Activated CD8-positive, alpha-beta memory T cell treated with anti-CD3 and anti-CD28 coated beads, Interleukin-2, amount 50 U/mL, for 24 hours (primary cell): Measurements from ENCODE around the gene ERBB2.
"Not testable (repeated sequence)": the region's sequence is repeated elsewhere in the genome, so short reads cannot be mapped to it uniquely, and the experiment has no call there.

ENCODE experiments used
- DNase-seq: peaks from one replicate; pipeline ENCODE4 v3.0.0-alpha.2; 2020; ENCODE audit errors: extremely low read depth

Gene ERBB2

DNA sequence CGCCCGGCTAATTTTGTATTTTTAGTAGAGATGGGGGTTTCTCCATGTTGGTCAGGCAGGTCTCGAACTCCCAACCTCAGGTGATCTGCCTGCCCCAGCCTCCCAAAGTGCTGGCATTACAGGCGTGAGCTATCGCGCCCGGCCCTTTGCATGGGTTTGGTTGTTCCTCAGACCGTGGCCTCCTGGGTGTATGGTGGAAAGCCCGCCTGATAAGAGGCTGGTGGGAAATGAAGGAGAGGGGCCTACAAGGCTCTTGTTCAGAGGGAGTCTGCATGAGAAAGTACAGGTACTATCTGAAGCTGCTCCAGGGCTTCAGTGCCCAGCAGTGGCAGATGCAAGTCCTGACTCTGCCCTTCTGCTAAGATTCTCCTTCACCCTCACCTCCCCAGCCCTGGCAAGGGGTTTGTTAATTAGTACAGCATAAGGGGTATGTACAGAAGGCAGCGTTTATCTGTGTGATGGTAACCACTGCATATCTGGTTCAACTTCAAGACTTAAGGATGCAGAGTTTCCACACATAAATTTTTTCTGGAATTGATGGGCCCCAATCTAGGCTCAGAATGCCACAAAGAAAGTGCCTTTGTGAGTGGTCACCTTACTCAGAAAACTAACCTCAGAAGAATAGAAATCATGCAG lies 62.1 kb downstream of the ERBB2 start:
- no peak for DNase-seq

DNA sequence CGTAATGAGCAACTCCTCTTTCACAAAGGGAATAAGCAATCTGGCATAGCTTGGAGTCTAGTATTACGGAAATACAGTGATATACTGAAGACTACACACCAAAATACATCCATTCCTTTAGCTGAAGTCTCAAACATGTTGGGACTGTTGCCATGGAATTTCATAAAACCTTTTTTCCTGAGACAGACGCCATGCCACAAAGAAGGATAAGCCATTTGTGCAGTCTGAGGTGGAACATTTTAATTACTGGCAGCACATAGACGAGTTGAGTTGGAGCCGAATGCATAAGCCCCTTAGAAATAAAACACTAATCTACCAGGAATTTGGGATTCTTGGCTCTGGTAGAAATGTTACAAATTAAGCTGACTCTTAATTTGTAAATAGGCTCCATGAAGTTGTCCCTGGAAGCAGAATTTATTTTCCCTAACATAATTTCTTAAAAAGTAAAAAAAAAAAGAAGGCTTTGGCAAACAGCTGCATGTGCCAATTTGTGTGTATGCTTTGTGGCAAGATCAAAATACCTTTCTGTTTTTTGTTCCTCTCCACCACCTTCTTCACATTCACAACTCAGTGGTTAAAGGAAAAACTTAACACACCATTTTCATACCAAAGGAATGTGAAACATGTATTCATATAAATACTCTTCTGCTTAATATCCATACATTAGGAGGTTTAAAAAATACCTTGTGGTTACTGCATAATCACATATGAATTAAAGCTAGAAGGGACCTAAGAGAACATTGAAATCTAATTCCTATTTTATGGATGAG lies 63.4 kb downstream of the ERBB2 start:
- DNase-seq, result no peak

DNA sequence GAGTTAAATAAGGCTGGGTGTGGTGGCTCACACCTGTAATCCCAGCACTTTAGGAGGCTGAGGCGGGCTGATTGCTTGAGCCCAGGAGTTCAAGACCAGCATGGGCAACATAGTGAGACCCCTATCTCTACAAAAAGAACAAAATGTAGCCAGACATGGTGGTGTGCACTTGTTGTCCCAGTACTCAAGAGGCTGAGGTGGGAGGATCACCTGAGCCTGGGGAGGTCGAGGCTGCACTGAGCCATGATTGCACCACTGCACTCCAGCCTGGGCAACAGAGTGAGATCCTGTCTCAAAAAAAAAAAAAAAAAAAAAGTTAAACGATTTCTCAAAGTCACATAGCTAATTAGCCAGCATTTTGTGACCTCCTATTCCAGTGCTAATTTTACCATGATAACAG lies 64.3 kb downstream of the ERBB2 start:
- not testable (repeated sequence) for DNase-seq

DNA sequence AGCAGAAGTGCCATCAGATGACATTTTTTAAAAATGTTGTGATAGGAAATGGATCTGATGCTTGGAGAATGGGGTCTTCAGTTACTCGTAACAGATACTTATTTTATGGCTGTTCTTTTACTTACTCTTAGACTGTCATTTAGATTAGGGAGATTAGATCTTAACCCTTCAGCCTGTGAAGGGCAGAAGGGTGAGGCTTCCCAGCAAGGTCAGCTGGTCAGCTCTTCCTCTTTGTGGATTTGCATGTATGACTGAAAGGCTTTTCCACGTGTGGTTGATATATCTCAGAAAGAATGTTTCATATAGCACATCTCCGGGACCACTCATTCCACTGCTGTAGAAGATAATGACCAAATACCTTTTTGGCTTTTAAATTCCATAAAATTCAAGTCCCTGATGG lies 65.3 kb downstream of the ERBB2 start:
- DNase-seq, result no peak

DNA sequence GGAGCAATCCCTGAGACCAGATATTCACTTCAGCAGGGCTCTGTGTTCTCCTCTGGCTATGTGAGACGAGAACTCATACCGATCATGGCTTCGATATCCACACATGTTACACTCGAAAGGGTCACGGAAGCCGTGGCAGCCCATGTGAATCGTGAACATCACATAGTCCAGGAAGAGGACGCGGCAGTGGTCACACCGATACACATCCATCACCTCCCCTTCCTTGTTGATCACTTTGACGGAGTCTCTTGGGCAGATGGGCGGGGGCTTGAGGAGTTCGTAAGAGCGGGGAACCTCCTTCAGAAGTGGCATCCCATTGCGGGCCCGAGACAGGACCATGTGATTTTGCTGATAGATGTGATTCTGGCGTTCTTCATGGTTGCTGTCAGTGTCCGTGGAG lies 65.9 kb downstream of the ERBB2 start:
- DNase-seq, result no peak

DNA sequence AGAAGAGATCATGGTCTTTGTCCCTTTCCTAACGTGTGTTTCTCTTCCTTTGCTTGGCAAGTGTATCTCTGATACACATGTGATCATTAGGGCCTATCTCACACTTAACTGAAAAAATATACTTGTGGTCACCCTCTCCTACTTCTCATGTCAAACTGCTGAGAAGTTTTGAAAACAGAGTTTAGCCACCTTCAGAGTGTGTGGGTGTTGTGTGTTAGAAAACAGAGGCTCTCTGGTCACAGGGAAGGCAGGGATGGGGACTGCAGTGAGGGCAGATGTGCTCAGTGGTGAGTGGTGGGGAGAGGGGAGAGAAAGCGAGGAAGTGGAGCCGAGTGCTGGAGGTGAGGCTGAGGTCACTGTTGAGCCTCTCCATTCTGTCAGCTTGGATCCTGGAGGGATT lies 67.3 kb downstream of the ERBB2 start:
- no peak for DNase-seq

DNA sequence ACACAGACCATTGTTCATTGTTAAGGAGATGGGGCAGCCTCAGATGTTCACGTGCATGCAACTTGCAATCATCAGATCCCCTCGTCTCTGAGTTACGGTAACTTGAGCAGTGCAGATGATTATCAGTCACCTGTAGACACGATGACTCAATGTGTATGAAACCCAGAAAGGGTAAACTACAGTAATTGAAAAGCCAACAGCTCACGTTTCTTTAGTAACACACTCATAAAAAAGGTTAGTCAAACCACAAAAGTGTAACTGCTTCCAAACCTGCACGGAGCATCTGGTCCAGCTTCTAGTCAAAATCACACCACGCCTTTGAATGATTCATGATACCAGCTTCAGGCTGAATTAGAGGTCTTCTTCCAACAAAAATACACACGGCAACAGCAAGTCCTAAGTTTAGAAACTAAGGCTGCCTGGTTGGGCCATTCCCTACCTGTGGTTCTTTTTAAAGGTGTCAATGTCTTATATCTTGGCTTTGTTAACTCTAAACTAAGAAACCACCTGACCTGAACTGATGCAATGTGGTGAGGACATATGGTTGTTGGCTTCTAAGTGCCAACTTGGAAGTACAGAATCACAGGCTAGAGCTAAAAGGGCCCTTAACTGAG lies 70.2 kb downstream of the ERBB2 start:
- no peak for DNase-seq

DNA sequence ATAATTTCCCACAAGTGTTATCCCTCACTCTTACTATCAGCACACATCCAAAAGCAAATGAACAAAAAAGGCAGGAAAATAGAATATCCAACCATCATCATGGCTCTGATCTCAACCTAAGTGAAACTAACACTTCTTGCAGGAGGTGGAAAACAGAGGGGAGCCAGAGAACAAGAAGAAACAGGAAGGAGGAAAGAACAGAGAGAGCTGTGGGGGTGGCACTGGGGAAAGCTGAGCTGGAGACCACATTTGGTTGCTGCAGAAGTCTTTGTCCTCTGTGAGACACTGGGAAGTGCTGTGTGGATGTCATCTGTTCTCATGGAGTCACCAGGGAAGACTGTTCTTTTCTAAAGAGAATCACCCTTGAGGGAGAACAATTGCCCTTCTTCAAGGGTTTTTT lies 72.6 kb downstream of the ERBB2 start:
- no peak for DNase-seq

DNA sequence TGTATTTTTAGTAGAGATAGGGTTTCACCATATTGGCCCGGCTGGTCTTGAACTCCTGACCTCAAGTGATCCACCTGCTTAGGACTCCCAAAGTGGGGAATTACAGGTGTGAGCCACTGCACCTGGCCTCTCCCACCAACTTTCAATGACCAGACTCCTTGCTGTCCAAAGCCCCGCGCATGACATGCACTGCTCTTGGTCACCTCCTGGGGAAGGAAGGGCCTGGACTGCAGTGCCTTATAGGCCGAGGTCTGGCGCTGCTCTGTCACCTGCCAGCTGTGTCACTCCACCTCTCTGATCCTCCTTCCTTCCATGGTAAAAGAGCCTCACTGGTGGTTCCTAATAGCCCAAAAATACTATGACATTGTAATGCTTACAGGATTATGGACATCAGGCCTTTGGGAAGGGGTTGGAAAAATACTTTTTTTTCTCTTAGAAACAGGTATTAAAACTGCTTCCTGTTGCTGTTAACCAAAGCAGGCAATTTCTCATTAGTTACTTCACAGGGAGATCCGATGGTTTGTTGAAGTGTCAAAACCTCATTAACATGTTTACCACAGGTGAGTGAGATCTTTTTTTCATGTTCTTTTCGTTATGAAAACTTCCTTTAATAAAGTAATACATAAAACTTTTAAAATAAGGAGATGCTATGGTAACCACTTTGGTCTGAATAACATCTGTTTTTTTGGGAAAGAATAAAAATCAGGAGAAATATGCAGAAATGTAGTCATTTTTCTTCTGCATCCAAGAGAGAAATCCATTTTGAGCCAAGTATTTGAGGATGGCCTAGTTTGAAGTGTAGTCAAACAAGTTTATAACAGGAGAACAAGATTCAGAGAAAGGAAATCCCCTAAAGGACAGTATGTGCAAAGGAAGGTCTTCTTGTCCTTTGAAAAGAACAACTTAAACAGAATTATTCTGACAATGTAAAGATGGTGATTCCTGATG lies 73.4 kb downstream of the ERBB2 start:
- DNase-seq, result no peak

DNA sequence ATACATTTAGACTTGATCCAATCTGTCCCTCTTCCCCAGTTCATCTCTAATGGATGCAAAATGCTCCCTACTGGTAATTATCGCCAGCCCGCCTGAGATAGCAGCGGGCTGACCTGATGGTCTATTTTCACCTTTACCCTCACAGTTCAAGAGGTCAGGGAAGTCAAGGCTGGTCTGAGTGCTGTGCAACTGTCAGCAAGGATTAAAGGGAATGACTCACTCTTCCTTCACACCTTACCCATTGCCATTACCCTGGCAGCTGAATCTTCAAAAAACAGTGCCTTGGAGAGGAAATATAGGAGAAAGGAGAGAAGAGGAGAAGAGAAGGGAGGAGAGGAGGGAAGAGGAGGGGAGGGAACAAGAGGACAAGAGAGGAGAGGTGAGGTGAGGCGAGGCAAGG lies 74.2 kb downstream of the ERBB2 start:
- no peak for DNase-seq

DNA sequence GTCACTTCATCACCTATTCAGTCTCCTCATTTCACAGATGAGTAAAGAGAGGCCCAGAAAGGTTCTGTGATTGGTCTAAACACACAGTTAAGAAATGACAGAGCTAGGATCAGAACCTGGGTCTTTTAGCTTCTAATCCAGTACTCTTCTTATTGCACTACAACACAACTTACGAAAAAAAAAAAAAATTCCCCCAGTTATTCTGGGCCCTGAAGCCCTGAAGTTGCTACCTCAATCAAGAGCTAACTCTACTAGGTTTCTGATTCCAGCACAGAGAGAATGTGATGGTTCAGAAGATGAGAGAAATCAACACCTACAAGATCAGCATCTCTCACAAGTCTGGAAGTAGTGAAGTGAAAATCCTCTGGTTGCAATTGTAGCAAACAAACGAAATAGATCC lies 75.2 kb downstream of the ERBB2 start:
- no peak for DNase-seq

DNA sequence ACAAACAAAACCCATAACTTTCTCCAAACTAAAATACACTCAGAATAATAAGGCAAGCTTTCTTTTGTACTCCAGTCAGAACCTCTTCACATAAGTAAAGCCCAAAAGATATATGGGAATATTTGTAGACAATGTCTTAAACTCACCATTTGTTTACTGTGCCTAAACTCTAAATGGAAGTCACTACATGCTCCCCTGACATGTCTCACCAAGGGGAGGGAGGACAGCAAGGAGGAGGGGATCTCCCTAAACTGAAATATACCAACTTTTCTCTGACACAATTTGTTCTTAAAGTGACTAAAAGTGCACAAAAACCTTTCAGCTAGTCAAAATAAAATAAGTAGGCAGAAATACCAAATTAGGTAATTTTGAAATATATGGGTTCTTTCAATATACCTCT lies 76.4 kb downstream of the ERBB2 start:
- no peak for DNase-seq

DNA sequence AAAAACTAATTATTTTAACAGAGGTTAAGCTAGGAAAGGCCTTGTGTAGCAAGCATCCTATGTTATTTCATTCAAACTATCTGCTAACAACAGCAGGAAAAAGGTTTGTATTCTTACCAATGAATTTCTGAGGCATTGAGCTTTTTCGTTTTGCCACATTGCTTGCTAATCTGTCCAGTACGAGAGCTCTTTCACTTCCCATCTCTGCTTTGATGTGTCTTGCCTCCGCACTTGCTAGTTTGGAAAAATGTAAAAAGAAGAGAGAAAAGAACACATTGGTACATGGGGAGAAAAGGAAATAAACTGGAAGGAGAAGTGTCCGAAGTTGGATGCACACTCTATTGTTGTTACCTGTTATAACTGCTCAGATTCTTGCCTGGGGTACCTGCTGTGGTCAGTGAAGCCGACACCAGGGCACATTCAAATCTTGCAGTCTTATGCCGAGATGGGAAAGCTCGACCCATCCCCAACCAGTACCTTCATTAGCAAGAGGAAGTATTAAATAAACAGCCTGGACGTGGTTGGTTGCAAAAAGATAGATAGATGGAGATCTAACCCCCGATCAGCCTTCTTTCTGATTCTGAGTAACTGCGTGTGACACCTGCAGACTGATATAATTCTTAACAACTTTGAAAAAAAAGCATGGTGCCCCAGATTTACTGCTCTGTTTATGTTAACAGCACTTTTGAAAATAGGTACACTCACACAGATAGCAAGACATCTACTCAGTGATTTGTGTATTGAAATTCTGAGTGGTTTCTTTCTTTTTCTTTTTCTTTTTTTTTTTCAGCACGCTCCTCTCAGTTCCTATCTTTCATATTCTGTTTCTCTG lies 77.9 kb downstream of the ERBB2 start:
- no peak for DNase-seq
